ENCODE measurements around the gene ARHGDIB. TPM values are rescaled to one million over a fixed set of nuclear protein-coding genes. Genes with fewer than 3 reads are reported as not detected.

The ARHGDIB gene
- total RNA-seq, 1 donor from 2014 or later = 313 TPM

GRCh38 chr12:14959463-14959862, 1.9 kb downstream of the ARHGDIB start:
- intact Hi-C loops (cut with DNase I) = no loop called here
- Histone ChIP-seq H3K27me3 (ENCODE audit: low read depth) (no peaks in the 10 kb centered on the region), H3K27ac (peak overlapping the region; percentile 85), H3K36me3 (no peaks in the 10 kb centered on the region), H3K4me3 (peak overlapping the region; percentile 59), H3K9me3 (no peaks in the 10 kb centered on the region), H3K4me1 (peaks cover 65% of the 10 kb centered on the region)
- ATAC-seq = no peak
- no peak for TF ChIP-seq CTCF (IDR thresholded peaks at IDR 0.05)
- no peak for DNase-seq

GRCh38 chr12:14959126-14959440, 2.3 kb downstream of the ARHGDIB start:
- no peaks in the 10 kb centered on the region for H3K36me3 ChIP-seq
- ATAC-seq (no peak), DNase-seq (no peak)
- H3K4me1 ChIP-seq = peaks cover 69% of the 10 kb centered on the region
- no peak for TF ChIP-seq CTCF (IDR thresholded peaks at IDR 0.05)
- H3K4me3 ChIP-seq = peak overlapping the region; percentile 59
- intact Hi-C loops (cut with DNase I) = no loop called here
- H3K27me3 ChIP-seq (ENCODE audit: low read depth) = no peaks in the 10 kb centered on the region
- no peaks in the 10 kb centered on the region for H3K9me3 ChIP-seq
- peak overlapping the region; percentile 85 for H3K27ac ChIP-seq

- Histone ChIP-seq H3K36me3 (no peaks in the 10 kb centered on the region), H3K27ac (peak overlapping the region; percentile 85), H3K9me3 (no peaks in the 10 kb centered on the region), H3K27me3 (ENCODE audit: low read depth) (no peaks in the 10 kb centered on the region), H3K4me3 (peak overlapping the region; percentile 59), H3K4me1 (peaks cover 75% of the 10 kb centered on the region)
- no peak for TF ChIP-seq CTCF (IDR thresholded peaks at IDR 0.05)
- DNase-seq = no peak
- intact Hi-C loops (cut with DNase I) = no loop called here
- no peak for ATAC-seq
These were observed 2.9 kb downstream of the ARHGDIB start for GRCh38 chr12:14958361-14959125.

GRCh38 chr12:14957551-14958168, 3.7 kb downstream of the ARHGDIB start:
- Histone ChIP-seq H3K9me3 (no peaks in the 10 kb centered on the region), H3K36me3 (no peaks in the 10 kb centered on the region), H3K4me1 (peaks cover 81% of the 10 kb centered on the region), H3K27me3 (ENCODE audit: low read depth) (no peaks in the 10 kb centered on the region), H3K27ac (peak overlapping the region; percentile 85), H3K4me3 (peak overlapping the region; percentile 59)
- TF ChIP-seq CTCF (IDR thresholded peaks at IDR 0.05) = no peak
- no peak for ATAC-seq
- intact Hi-C loops (cut with DNase I) = no loop called here
- no peak for DNase-seq

GRCh38 chr12:14956905-14957304, 4.5 kb downstream of the ARHGDIB start:
- intact Hi-C loops (cut with DNase I) = no loop called here
- Histone ChIP-seq H3K4me1 (peaks cover 81% of the 10 kb centered on the region), H3K4me3 (peak overlapping the region; percentile 59), H3K27me3 (ENCODE audit: low read depth) (no peaks in the 10 kb centered on the region), H3K9me3 (no peaks in the 10 kb centered on the region), H3K27ac (peak overlapping the region; percentile 85), H3K36me3 (no peaks in the 10 kb centered on the region)
- TF ChIP-seq CTCF (IDR thresholded peaks at IDR 0.05) = no peak
- DNase-seq (no peak), ATAC-seq (no peak)
